ENCODE results near the gene ZBTB7A. TPM values are rescaled to one million over a fixed set of nuclear protein-coding genes. Genes with fewer than 3 reads are reported as not detected.

The ZBTB7A gene
- total RNA-seq, 1 donor from 2014 or later: 51.9 TPM

DNA sequence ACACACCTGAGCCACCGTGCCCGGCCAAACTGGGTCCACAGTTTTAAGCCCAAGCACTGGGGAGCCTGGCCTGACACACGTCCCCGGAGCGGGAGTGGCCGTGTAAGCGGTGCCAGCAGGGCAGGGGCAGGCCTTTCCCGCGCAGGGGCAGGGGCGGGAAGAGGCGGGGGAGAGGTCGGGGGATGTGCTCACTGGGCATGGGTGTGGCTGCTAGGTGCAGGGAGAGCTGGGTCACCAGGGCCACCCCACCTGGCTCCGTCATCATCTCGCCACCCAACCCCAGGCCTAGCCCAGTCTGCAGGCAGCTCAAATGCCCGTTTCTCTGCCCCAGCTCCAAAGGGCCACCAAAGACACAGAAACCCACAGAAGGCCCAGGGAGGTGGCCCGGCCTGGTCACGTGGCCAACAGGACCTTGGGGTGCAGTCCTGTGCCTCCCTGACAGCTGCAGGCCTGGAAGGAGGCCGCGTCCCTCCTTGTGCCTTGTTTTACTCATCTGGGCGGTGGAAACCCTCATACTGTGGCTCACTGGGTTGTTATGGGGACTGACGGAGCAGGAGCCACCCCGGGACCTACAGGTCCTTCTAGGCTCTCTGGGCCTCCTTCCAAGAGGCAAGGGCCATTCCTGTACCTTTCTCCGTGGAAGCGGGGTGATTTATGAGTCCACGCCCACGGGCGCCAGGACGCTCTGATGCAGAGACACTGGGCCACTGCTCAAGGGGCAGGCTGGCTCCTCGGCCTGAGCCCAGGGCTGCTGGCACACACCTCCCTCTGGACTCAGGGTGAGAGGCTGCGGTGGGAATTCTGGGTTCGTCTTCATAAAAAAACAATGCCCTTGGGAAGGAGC is 29.6 kb upstream of the ZBTB7A start:
- Histone ChIP-seq H3K4me1 (no peaks in the 10 kb centered on the region), H3K9me3 (no peaks in the 10 kb centered on the region), H3K27me3 (ENCODE audit: low read depth) (no peaks in the 10 kb centered on the region), H3K4me3 (no peak overlapping the region), H3K36me3 (peaks cover 81% of the 10 kb centered on the region), H3K27ac (no peak overlapping the region)
- no peak for DNase-seq
- intact Hi-C loops (cut with DNase I): no loop called here
- TF ChIP-seq, protein P1, sequence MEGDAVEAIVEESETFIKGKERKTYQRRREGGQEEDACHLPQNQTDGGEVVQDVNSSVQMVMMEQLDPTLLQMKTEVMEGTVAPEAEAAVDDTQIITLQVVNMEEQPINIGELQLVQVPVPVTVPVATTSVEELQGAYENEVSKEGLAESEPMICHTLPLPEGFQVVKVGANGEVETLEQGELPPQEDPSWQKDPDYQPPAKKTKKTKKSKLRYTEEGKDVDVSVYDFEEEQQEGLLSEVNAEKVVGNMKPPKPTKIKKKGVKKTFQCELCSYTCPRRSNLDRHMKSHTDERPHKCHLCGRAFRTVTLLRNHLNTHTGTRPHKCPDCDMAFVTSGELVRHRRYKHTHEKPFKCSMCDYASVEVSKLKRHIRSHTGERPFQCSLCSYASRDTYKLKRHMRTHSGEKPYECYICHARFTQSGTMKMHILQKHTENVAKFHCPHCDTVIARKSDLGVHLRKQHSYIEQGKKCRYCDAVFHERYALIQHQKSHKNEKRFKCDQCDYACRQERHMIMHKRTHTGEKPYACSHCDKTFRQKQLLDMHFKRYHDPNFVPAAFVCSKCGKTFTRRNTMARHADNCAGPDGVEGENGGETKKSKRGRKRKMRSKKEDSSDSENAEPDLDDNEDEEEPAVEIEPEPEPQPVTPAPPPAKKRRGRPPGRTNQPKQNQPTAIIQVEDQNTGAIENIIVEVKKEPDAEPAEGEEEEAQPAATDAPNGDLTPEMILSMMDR (IDR thresholded peaks at IDR 0.05): no peak
- ATAC-seq: no peak

DNA sequence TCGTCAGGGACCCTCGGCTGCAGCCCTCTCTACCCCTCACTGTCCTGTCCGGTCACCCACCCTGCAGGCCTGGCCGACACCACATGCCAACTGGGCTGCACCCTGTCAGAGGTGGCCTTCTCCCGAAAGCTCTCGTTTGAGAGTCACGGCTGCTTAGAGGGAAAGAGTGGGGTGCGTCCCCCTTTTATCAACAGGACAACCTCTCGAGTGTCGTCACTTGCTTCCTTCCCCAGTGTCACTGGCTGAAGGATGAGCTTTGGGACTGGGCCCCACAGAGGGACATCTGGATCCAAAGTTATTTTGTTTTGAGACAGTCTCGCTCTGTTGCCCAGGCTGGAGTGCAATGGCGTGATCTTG is 28.8 kb upstream of the ZBTB7A start:
- ATAC-seq (no peak), DNase-seq (no peak)
- Histone ChIP-seq H3K4me1 (no peaks in the 10 kb centered on the region), H3K27ac (no peak overlapping the region), H3K27me3 (ENCODE audit: low read depth) (no peaks in the 10 kb centered on the region), H3K4me3 (no peak overlapping the region), H3K9me3 (no peaks in the 10 kb centered on the region), H3K36me3 (peaks cover 81% of the 10 kb centered on the region)
- intact Hi-C loops (cut with DNase I): no loop called here
- TF ChIP-seq, protein P1 (IDR thresholded peaks at IDR 0.05): no peak

DNA sequence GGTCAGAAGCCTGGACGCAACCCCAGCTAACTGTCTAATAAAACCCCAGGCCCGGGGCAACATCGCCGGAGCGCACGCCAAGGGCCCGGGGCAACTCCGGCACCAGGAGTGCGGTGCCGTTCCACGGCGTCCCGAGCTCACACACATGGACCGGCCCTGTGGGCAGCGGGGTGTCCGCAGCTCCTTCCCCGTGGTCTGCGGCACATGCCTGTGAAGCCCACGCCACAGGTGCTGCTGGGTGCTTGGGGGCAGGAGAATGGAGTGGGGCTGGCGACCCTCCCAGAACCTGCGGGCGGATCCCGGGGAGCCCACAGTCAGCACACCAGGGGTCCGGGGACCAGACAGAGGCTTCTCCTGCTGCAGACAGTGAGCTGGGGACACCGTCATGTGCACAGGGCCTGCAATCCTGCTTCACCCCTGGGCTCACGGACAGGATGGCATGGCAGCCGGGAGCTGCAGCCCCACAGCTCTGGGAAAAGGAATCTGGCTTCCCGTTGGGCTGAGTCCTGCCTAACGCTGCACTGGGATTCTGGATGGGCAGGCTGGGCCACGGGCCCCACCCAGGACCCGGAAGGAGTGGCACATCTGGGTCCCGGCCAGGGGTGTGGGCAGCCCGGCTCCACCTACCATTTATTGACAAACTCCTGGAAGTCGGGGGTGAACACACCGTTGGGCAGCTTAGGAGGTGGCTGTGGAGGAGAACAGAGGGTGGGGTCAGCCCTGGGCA is 28.2 kb upstream of the ZBTB7A start:
- Histone ChIP-seq H3K36me3 (peaks cover 81% of the 10 kb centered on the region), H3K9me3 (no peaks in the 10 kb centered on the region), H3K4me1 (no peaks in the 10 kb centered on the region), H3K27ac (no peak overlapping the region), H3K27me3 (ENCODE audit: low read depth) (no peaks in the 10 kb centered on the region), H3K4me3 (no peak overlapping the region)
- ATAC-seq (no peak), DNase-seq (no peak)
- intact Hi-C loops (cut with DNase I): no loop called here
- TF ChIP-seq, protein P1 (IDR thresholded peaks at IDR 0.05): no peak

GRCh38 chr19:4094291-4094690 is 27.6 kb upstream of the ZBTB7A start:
- peaks cover 81% of the 10 kb centered on the region for H3K36me3 ChIP-seq

DNA sequence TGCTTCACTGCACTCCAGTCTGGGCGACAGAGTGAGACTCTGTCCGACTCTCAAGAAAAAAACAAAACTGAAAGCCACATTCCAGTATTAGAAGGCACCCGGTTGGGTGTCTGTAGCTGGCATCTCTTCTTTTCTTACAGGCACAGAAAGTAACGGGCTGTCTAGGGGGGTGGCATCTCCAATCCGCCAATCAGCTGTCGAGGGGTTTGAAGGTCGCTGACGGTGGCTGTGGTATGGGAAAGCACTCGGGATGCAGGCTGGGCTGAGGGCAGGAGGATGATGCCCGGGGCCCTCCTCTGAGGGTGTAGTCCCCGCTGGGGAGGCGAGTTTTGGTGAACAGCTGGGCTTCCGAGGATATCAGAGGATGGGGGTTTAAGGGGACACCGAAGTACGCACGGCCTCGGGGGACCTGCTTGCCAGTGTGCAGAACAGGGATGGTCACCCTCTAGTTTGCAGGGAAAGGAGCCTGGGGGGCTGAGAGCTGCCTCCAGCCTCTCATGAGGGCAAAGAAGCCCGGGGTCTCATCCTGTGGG is 27.0 kb upstream of the ZBTB7A start:
- ATAC-seq (no peak), DNase-seq (no peak)
- Histone ChIP-seq H3K27ac (no peak overlapping the region), H3K4me3 (no peak overlapping the region), H3K9me3 (no peaks in the 10 kb centered on the region), H3K36me3 (peaks cover 76% of the 10 kb centered on the region), H3K27me3 (ENCODE audit: low read depth) (no peaks in the 10 kb centered on the region), H3K4me1 (no peaks in the 10 kb centered on the region)
- TF ChIP-seq, protein P1 (IDR thresholded peaks at IDR 0.05): no peak
- intact Hi-C loops (cut with DNase I): no loop called here

More at GRCh38 chr19:4094291-4094690, 27.6 kb upstream of the ZBTB7A start:
- intact Hi-C loops (cut with DNase I): no loop called here
- Histone ChIP-seq H3K27me3 (ENCODE audit: low read depth) (no peaks in the 10 kb centered on the region), H3K4me1 (no peaks in the 10 kb centered on the region), H3K4me3 (no peak overlapping the region), H3K27ac (no peak overlapping the region), H3K9me3 (no peaks in the 10 kb centered on the region)
- no peak for ATAC-seq
- TF ChIP-seq, protein P1 (IDR thresholded peaks at IDR 0.05): no peak
- DNase-seq: no peak
